GM10266 (cell line): Measurements from ENCODE around the gene LRRC46.

Experiments used
- DNase-seq: peaks from one replicate; pipeline ENCODE4 v3.0.0; 2012; ENCODE audit errors: extremely low spot score
- TF ChIP-seq, protein P1 (sequence below): IDR thresholded peaks from 2 replicates; pipeline ENCODE4 v1.5.1; 2012; ENCODE audit warnings: mild to moderate bottlenecking, low read depth; ENCODE audit not compliant: control insufficient read depth, insufficient read depth; ENCODE audit errors: missing control alignments

The LRRC46 gene

DNA sequence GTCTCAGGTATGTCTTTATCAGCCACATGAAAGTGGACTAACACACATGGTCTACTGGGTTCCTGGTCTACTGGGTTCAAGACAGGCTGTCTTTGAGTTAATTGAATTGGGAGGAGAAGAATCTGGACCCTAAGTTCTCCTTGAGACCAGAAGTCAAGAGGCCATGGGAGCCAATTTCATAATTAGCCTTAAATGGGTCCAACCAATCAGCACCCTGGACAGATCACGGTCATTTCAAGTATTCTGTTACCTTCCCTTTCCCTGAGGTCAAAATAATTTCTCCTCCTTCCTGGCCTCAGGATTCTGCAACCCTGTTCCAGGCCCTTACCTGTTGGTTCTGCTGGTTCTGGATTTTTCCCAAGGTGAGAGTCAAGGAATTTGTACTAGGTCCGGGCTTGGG lies 33.7 kb upstream of the LRRC46 start:
- DNase-seq: no peak
- TF ChIP-seq, protein P1, sequence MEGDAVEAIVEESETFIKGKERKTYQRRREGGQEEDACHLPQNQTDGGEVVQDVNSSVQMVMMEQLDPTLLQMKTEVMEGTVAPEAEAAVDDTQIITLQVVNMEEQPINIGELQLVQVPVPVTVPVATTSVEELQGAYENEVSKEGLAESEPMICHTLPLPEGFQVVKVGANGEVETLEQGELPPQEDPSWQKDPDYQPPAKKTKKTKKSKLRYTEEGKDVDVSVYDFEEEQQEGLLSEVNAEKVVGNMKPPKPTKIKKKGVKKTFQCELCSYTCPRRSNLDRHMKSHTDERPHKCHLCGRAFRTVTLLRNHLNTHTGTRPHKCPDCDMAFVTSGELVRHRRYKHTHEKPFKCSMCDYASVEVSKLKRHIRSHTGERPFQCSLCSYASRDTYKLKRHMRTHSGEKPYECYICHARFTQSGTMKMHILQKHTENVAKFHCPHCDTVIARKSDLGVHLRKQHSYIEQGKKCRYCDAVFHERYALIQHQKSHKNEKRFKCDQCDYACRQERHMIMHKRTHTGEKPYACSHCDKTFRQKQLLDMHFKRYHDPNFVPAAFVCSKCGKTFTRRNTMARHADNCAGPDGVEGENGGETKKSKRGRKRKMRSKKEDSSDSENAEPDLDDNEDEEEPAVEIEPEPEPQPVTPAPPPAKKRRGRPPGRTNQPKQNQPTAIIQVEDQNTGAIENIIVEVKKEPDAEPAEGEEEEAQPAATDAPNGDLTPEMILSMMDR: no peak

DNA sequence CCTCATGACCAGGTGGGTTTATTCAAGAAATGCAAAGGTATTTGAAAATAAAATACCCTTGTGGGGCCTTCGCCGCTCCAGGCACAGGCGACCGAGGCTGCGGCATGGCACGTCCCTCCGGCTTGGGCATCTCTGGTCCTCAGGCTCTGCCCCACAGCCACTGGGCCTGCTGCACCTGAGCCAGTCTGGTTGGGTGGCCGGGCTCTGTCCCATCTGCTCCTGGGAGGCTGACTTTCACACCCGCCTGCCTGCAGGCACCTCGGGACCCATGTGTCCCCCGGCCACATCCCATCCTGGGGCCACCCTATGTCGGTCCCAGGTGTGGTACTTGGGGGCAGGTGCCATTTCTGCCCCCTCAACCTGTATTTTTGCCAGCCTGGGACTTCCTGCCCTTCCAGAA lies 30.8 kb upstream of the LRRC46 start:
- no peak for DNase-seq
- TF ChIP-seq, protein P1: no peak

DNA sequence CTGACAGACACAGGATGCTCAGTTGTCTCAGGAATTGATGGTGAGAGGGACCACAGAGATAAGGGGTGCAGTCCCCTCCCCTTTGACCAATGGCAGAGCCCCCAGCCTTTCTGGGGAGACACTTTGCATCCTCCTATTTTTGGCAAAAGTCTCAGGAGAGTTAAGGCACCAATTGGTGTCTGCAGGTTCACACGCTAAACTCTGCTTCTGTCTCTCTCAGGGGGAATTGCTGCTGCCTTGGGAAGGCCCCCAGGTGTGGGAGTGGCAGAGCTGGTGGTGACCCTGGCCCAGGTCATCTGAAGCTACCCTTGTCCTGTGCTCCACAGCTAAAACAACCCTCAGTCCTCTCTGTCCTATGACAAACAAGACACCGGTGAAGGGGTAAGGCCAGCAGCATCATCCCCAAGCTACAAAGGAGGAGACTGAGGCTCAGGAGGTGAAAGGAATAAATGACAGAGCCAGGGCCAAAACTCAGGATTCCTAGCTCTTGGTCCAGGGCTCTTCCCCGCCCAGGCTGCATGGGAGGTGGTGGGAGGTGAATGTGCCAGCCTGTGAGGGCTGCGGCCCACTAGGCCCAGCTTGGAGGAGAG lies 30.2 kb upstream of the LRRC46 start:
- no peak for DNase-seq
- TF ChIP-seq, protein P1: no peak

DNA sequence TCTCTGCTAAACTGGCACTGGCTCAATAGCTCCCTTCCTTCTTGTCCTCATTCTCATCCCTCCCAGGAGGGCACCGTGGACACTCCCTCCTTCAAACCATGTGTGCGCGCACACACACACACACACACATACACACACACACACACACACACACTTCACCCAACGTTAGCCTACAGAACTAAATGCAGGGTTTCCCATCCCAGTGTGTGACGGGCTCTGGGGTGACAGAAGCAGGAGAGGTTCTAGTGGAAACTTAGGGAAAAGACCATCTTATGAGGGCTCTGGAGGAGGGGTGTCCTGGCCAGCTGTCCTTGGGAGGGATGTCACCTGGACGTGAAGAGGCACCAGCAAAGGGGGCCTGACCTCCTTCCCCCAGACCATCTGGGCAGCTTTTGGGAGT lies 29.6 kb upstream of the LRRC46 start:
- no peak for DNase-seq
- TF ChIP-seq, protein P1: no peak

DNA sequence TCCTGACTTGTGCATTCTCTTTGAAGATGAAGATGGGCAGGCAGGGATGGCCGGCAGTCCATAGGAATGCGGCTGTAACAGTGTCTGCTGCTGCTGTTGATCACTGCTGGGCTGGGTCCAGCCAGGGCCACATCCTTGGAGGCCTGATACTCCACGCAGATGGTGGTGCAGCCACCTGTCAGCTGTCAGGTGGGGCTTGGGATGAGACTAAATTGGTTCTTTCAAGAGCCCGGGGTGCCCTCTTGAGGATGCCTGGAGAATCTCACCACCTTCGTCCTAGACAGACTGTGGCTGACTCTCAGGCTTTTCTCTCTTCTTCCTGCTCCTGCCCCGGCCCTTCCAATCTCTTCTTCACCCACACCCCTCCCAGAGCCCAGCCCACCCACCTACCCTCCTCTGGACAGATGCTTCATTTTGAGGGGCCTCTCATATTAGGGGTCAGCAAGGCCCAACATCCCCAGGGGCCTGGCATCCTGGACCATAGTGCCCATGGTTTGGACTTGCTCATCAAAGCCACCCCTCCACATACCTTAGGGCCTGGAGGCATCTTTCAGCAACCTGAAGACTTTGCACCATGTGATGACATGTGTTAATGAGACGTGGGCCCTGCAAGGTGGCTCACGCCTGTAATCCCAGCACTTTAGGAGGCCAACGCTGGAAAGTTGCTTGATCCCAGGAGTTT lies 29.0 kb upstream of the LRRC46 start:
- peak; percentile 83 for DNase-seq
- TF ChIP-seq, protein P1: peak; percentile 63

DNA sequence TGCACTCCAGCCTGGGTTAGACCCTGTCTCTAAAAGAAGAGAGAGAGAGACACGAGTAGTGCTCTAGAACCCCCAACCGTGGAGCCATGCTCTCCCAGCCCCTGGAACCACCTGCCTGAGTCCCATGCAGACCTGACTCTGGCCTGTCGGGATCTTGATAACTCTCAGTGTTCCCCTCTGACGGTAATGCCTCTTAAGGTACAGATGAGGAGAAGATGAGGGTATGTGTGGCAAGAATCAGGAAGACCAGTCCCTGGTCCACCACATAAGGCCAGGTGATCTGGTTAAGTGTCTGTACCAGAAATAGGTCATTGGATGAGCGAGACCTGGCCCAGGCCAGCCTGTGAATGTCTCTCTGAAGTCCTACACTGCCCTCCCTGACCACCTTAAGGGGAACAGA lies 28.3 kb upstream of the LRRC46 start:
- TF ChIP-seq, protein P1: no peak
- DNase-seq: no peak

DNA sequence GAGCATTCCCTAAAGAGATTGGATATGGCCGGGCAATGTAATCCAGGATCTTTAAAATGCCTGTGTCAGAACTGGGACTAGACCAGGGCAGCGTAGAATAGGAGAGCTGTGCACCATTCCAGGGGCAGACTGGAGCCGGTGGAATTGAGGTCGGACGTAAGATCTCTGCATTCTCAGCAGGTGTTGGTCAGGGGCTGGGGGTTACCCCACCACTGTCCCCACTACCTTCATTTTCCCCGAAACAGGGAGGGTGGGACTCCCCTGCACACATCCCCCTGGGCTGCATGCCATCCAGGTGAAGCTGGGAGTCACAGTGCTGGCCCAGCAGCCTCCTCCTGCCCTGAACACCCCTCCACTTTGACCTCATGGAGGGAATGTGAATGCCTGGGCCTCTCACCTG lies 27.7 kb upstream of the LRRC46 start:
- no peak for DNase-seq
- TF ChIP-seq, protein P1: no peak
